Esophagus squamous epithelium (tissue), 5 donors: Measurements from ENCODE around the gene VIL1. TPM values are rescaled to one million over a fixed set of nuclear protein-coding genes. Genes with fewer than 3 reads are reported as not detected.

Source experiments
- DNase-seq: peaks from one replicate; lab custom pipeline; 2025; lab: John Stamatoyannopoulos, UW
- H3K27ac ChIP-seq, 4 donors: fragments of 200-600 bp; sonication (generic); one replicate each; pipeline ENCODE4 v1.5.1; 2016 to 2019; ENCODE audit warnings: mild to moderate bottlenecking in 1 of 4
- H3K27me3 ChIP-seq, 4 donors: fragments of 200-600 bp; sonication (generic); 1 replicate in 3 of 4; 2 replicates in 1 of 4; pipeline versions ENCODE4 v1.5.1 to v1.6.0; 2017 to 2021; ENCODE audit warnings: antibody characterized with exemption in 1 of 4
- H3K36me3 ChIP-seq, 3 donors: fragments of 200-600 bp; sonication (generic); one replicate each; pipeline ENCODE4 v1.5.1; 2016 to 2019
- H3K4me1 ChIP-seq, 3 donors: fragments of 200-600 bp; sonication (generic); one replicate each; pipeline ENCODE4 v1.5.1; 2017 to 2019
- H3K4me3 ChIP-seq, 4 donors: fragments of 200-600 bp; sonication (generic); 1 replicate in 3 of 4; 2 replicates in 1 of 4; pipeline ENCODE4 v1.5.1; 2016 to 2019; ENCODE audit warnings: mild to moderate bottlenecking in 2 of 4, moderate library complexity in 1 of 4
- H3K9me3 ChIP-seq, 3 donors: fragments of 200-600 bp; sonication (generic); one replicate each; pipeline ENCODE4 v1.5.1; 2016 to 2019
- POLR2A ChIP-seq, 4 donors: fragments of 450-650 bp; IDR thresholded peaks; one replicate each; pipeline ENCODE4 v1.6.1; 2017; ENCODE audit warnings: antibody characterized with exemption in 4 of 4, mild to moderate bottlenecking in 4 of 4, moderate library complexity in 3 of 4
- WGBS, 2 donors: methylation state at CpG; one replicate each; pipeline ENCODE4 v1.1.5; 2018; 5-methylcytosine and 5-hydroxymethylcytosine counted together
- intact Hi-C: fragments of 100-400 bp; cut with DNase I; formaldehyde crosslinking; loops from one replicate; pipeline ENCODE4 v1.15.0; 2022
- total RNA-seq, 4 donors: library from RNA; depleted of rRNA; stranded (reverse); fragments of >200 nt; gene quantifications; one replicate each; pipeline ENCODE4 v1.1.0, GENCODE V29; 2016
- TF ChIP-seq, protein P1 (sequence below), 6 experiments: fragments of 450-650 bp in 4 of 6; fragments of 200-600 bp in 2 of 6; sonication (generic) in 2 of 6; IDR thresholded peaks; one replicate each; pipeline ENCODE4 v1.5.1; 2016 to 2019; ENCODE audit warnings: antibody characterized with exemption in 6 of 6, mild to moderate bottlenecking in 4 of 6, moderate library complexity in 4 of 6
- donor health status: DM: yes; HTN: yes; CAD: no.

VIL1 gene
- total RNA-seq, 4 donors from 2014 or later: not detected

DNA sequence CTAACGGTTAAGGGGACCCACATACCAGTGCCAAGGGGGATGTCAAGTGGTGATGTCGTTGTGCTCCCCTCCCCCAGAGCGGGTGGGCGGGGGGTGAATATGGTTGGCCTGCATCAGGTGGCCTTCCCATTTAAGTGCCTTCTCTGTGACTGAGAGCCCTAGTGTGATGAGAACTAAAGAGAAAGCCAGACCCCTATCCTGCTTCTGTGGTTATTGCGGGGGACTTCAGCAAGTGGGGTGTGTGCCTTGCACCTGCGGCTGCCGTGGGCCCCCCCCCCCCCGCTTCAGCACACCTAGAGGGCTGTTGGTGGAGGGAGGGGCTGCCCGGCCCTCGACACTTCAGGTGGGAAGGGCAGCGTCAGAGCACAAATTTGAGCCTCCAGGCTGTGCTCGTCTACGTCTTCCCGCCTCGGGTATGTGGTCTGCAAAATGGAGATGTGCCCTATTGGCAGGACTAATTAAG, 13.1 kb upstream of the VIL1 start:
- WGBS, 2 donors: 20% methylated on average over 1 of the region's 15 CpGs; no CpG with 5 or more reads in 1 of the 2 donors
- TF ChIP-seq POLR2A (IDR thresholded peaks at IDR 0.05): no peak
- TF ChIP-seq, protein P1, sequence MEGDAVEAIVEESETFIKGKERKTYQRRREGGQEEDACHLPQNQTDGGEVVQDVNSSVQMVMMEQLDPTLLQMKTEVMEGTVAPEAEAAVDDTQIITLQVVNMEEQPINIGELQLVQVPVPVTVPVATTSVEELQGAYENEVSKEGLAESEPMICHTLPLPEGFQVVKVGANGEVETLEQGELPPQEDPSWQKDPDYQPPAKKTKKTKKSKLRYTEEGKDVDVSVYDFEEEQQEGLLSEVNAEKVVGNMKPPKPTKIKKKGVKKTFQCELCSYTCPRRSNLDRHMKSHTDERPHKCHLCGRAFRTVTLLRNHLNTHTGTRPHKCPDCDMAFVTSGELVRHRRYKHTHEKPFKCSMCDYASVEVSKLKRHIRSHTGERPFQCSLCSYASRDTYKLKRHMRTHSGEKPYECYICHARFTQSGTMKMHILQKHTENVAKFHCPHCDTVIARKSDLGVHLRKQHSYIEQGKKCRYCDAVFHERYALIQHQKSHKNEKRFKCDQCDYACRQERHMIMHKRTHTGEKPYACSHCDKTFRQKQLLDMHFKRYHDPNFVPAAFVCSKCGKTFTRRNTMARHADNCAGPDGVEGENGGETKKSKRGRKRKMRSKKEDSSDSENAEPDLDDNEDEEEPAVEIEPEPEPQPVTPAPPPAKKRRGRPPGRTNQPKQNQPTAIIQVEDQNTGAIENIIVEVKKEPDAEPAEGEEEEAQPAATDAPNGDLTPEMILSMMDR (IDR thresholded peaks at IDR 0.05): peak in 1 of 6 experiments; percentile 22
- H3K9me3 ChIP-seq: no peaks in the 10 kb centered on the region
- no peaks in the 10 kb centered on the region for H3K27me3 ChIP-seq
- no peak for DNase-seq
- H3K27ac ChIP-seq: peak overlapping the region; percentile 82 to 95 (median 89)
- intact Hi-C loops: loop anchor here (10.0 kb wide), 1 partner anchor 249 kb away; the partner anchor contains the start of genes BCS1L and ZNF142
- peaks cover 24 to 43% (median 33%) of the 10 kb centered on the region in 3 donors for H3K36me3 ChIP-seq
- H3K4me1 ChIP-seq: peaks cover 48 to 71% (median 57%) of the 10 kb centered on the region in 3 donors
- H3K4me3 ChIP-seq: peak overlapping the region; percentile 11 to 68 (median 46)

DNA sequence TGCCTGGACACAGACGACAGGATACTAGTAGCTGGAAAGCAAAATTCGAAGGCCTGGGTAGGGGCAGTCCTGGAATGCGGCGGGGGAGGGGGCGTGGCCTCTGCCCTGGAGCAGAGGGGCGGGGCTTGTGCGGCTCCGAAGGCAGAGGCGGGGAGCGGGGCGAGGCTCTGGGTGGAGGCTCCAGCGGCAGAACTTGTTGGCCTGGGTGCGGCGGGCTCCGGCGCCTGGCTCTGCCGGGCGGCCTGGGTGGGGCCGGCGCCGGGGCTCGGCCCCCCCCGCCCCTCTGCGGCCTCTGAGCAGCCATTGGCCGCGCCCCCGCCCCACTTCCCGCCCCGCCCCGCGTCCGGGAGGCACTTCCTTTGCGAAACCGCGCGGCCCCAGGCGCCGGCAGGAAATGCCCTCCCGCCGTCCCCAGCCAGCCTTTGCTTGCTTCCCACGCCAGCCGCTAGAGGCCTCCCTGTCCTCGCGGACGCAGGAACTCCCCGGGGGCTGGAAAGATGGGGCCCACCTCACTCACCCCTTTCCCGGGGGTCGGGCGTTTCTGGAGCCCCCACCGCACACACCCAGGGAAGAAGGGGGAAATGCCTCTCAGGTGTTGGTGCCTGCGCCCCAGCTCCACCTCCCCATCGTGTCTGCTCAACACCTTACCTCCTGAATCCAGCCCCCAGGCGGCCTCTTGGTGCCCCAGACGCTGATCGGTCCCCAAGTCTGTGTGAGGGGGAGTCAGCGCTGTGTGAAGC, 12.5 kb upstream of the VIL1 start:
- intact Hi-C loops: loop anchor here (10.0 kb wide), 1 partner anchor 248 kb away; the partner anchor contains the start of genes BCS1L and ZNF142
- H3K4me1 ChIP-seq: peaks cover 44 to 65% (median 53%) of the 10 kb centered on the region in 3 donors
- H3K27ac ChIP-seq: peak overlapping the region; percentile 87 to 95 (median 89)
- 0% methylated on average over 4 to 5 of the region's 56 CpGs for WGBS, 2 donors
- peak in 1 of 4 donors; percentile 25 for TF ChIP-seq POLR2A (IDR thresholded peaks at IDR 0.05)
- TF ChIP-seq, protein P1 (IDR thresholded peaks at IDR 0.05): peak; percentile 72 to 81 (median 76)
- peaks cover 24 to 43% (median 33%) of the 10 kb centered on the region in 3 donors for H3K36me3 ChIP-seq
- H3K9me3 ChIP-seq: no peaks in the 10 kb centered on the region
- DNase-seq: peak; percentile 95
- H3K27me3 ChIP-seq: no peaks in the 10 kb centered on the region
- peak overlapping the region; percentile 32 to 68 (median 46) for H3K4me3 ChIP-seq

GRCh38 chr2:218406949-218407618, 11.8 kb upstream of the VIL1 start:
- TF ChIP-seq, protein P1 (IDR thresholded peaks at IDR 0.05): no peak
- TF ChIP-seq POLR2A (IDR thresholded peaks at IDR 0.05): peak in 1 of 4 donors; percentile 6
- Histone ChIP-seq H3K9me3 (no peaks in the 10 kb centered on the region), H3K27ac (peak overlapping the region; percentile 87 to 95 (median 89)), H3K36me3 (peaks cover 24 to 36% (median 28%) of the 10 kb centered on the region in 3 donors), H3K4me3 (peak overlapping the region; percentile 32 to 68 (median 46)), H3K4me1 (peaks cover 37 to 58% (median 46%) of the 10 kb centered on the region in 3 donors), H3K27me3 (no peaks in the 10 kb centered on the region)
- no peak for DNase-seq
- WGBS, 2 donors: 4 to 15% methylated on average over 11 to 13 of the region's 13 CpGs
- intact Hi-C loops: loop anchor here (10.0 kb wide), 1 partner anchor 248 kb away; the partner anchor contains the start of genes BCS1L and ZNF142

GRCh38 chr2:218407717-218408116, 11.2 kb upstream of the VIL1 start:
- no peak for DNase-seq
- Histone ChIP-seq H3K4me3 (no peak overlapping the region), H3K27ac (peak overlapping the region in 2 of 4 donors; percentile 87 to 95), H3K4me1 (peaks cover 31 to 52% (median 39%) of the 10 kb centered on the region in 3 donors), H3K9me3 (no peaks in the 10 kb centered on the region), H3K27me3 (no peaks in the 10 kb centered on the region), H3K36me3 (peaks cover 19 to 29% (median 21%) of the 10 kb centered on the region in 3 donors)
- intact Hi-C loops: loop anchor here (10.0 kb wide), 1 partner anchor 247 kb away; the partner anchor contains the start of genes BCS1L and ZNF142
- no peak for TF ChIP-seq POLR2A (IDR thresholded peaks at IDR 0.05)
- TF ChIP-seq, protein P1 (IDR thresholded peaks at IDR 0.05): no peak
- 36 to 72% methylated on average over 3 to 8 of the region's 8 CpGs for WGBS, 2 donors
